Natural killer cell (primary cell): ENCODE measurements around the gene MFAP3L. TPM values are rescaled to one million over a fixed set of nuclear protein-coding genes. Genes with fewer than 3 reads are reported as not detected.
A peak's percentile ranks its signal among the peaks of the same experiment; 100 is the strongest.
"Not testable (repeated sequence)": the region's sequence is repeated elsewhere in the genome, so short reads cannot be mapped to it uniquely, and the experiment has no call there.

ENCODE experiments used
- ATAC-seq, 3 donors: fragments of 150-1000 bp in 2 of 3; fragments of 200-7000 bp in 1 of 3; cut with Tn5 transposase; 1 replicate in 1 of 3; 2 replicates in 2 of 3; pipeline ENCODE4 v1.10.0; 2021; ENCODE audit warnings: mild to moderate bottlenecking in 2 of 3, moderate library complexity in 2 of 3
- DNase-seq, 2 donors: peaks; one replicate each; pipeline versions ENCODE4 v3.0.0 to v3.0.0-alpha.2; 2013 to 2021; ENCODE audit warnings: mixed read lengths in 1 of 2
- H3K27ac ChIP-seq: one replicate; pipeline ENCODE4 v1.5.1; 2013; ENCODE audit warnings: mild to moderate bottlenecking, low read length
- H3K27me3 ChIP-seq: one replicate; pipeline ENCODE4 v1.6.1; 2013; ENCODE audit warnings: low read length; ENCODE audit not compliant: control insufficient read depth, insufficient read depth
- H3K36me3 ChIP-seq: one replicate; pipeline ENCODE4 v1.6.1; 2013; ENCODE audit warnings: low read length; ENCODE audit not compliant: control insufficient read depth, insufficient read depth
- H3K4me1 ChIP-seq: one replicate; pipeline ENCODE4 v1.6.1; 2013; ENCODE audit warnings: low read length; ENCODE audit not compliant: control insufficient read depth, insufficient read depth
- H3K4me3 ChIP-seq: one replicate; pipeline ENCODE4 v1.5.1; 2013; ENCODE audit warnings: low read length
- H3K9me3 ChIP-seq: one replicate; pipeline ENCODE4 v1.6.1; 2013; ENCODE audit warnings: low read length; ENCODE audit not compliant: control insufficient read depth, insufficient read depth
- H3K27ac Mint-ChIP-seq, 2 donors: one replicate each; pipeline ENCODE4 v1.8.0; 2022; ENCODE audit warnings: mild to moderate bottlenecking in 2 of 2, mixed read lengths in 2 of 2, moderate library complexity in 1 of 2
- H3K27me3 Mint-ChIP-seq, 2 donors: one replicate each; pipeline ENCODE4 v1.8.0; 2022; ENCODE audit warnings: low read depth in 2 of 2, mixed read lengths in 2 of 2
- H3K36me3 Mint-ChIP-seq: one replicate; pipeline ENCODE4 v1.8.0; 2022; ENCODE audit warnings: mixed read lengths
- H3K4me1 Mint-ChIP-seq, 2 donors: one replicate each; pipeline ENCODE4 v1.8.0; 2022; ENCODE audit warnings: mixed read lengths in 2 of 2
- H3K4me3 Mint-ChIP-seq: one replicate; pipeline ENCODE4 v1.8.0; 2022; ENCODE audit warnings: mild to moderate bottlenecking, moderate library complexity, mixed read lengths
- H3K9me3 Mint-ChIP-seq, 2 donors: one replicate each; pipeline ENCODE4 v1.8.0; 2022; ENCODE audit warnings: mixed read lengths in 2 of 2
- WGBS: methylation state at CpG from one replicate; pipeline ENCODE4 v1.1.7; 2013; ENCODE audit warnings: missing lambda C conversion rate; ENCODE audit not compliant: insufficient coverage; 5-methylcytosine and 5-hydroxymethylcytosine counted together
- intact Hi-C: fragments of 100-400 bp; cut with micrococcal nuclease; formaldehyde crosslinking; loops from one replicate; pipeline ENCODE4 v1.14.2; 2022
- total RNA-seq, 4 donors: library from RNA; stranded (reverse); fragments of 120-200 nt in 1 of 4; gene quantifications; one replicate each; pipeline versions ENCODE4 v1.2.3 to v1.2.4, GENCODE V29; 2013 to 2022
- TF ChIP-seq, protein P1 (sequence below): fragments of 200-600 bp; IDR thresholded peaks from one replicate; pipeline ENCODE4 v1.8.0; 2022; ENCODE audit warnings: antibody characterized with exemption

MFAP3L gene
- total RNA-seq, 3 donors from 2014 or later (not counting 1 experiment from before 2014, with no cell fraction given) = 2.8 to 5.6 (median 5.4) TPM

DNA sequence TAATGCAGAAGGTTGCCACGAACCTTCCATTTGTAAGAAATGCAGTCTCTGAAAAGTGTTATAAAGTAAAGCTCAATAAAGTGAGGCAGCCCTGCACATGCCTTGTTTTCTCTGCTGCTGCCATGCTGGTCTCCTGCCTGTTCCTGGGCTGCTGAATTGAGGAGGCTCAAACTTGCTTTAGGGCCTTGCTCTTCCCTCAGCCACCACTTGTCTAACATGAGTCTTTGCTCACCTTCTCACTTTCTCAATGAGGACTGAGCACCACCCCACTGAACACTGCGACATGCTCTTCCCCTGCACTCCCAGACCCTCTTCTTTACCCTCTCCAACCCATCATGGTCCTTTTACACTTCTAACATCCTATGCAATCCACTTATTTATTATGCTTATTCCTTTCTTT lies 25.2 kb upstream of the MFAP3L start:
- no peak for ATAC-seq
- H3K36me3 ChIP-seq = no peaks in the 10 kb centered on the region

DNA sequence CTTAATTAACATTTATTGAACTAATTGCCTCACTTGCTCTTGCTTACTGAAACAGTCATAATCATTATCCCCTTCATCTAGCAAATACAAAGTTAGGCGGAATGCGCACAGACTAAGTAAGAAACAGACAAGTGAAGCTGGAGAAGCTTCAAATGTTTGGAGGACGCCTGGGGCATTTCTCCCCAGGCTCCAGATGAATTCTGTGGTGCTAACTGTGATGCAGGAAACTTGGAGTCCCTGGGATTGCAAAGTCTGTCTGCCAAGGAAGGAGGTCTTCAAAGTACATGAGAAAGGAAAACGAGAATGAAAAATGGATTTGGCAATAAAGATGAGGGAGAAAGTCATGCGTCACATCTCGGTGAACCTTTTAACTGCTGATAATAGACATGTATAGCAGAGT lies 23.6 kb upstream of the MFAP3L start:
- TF ChIP-seq, protein P1, sequence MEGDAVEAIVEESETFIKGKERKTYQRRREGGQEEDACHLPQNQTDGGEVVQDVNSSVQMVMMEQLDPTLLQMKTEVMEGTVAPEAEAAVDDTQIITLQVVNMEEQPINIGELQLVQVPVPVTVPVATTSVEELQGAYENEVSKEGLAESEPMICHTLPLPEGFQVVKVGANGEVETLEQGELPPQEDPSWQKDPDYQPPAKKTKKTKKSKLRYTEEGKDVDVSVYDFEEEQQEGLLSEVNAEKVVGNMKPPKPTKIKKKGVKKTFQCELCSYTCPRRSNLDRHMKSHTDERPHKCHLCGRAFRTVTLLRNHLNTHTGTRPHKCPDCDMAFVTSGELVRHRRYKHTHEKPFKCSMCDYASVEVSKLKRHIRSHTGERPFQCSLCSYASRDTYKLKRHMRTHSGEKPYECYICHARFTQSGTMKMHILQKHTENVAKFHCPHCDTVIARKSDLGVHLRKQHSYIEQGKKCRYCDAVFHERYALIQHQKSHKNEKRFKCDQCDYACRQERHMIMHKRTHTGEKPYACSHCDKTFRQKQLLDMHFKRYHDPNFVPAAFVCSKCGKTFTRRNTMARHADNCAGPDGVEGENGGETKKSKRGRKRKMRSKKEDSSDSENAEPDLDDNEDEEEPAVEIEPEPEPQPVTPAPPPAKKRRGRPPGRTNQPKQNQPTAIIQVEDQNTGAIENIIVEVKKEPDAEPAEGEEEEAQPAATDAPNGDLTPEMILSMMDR = no peak
- intact Hi-C loops = loop anchor here (5.0 kb wide), 1 partner anchor 437 kb away; the partner anchor contains the start of gene NEK1
- H3K27ac Mint-ChIP-seq = no peak overlapping the region
- H3K4me1 Mint-ChIP-seq = no peaks in the 10 kb centered on the region
- Histone ChIP-seq H3K36me3 (no peaks in the 10 kb centered on the region), H3K4me1 (no peaks in the 10 kb centered on the region), H3K9me3 (no peaks in the 10 kb centered on the region), H3K27me3 (no peaks in the 10 kb centered on the region), H3K4me3 (no peak overlapping the region), H3K27ac (no peak overlapping the region)
- no peaks in the 10 kb centered on the region for H3K9me3 Mint-ChIP-seq
- 88% methylated on average over 6 of the region's 6 CpGs for WGBS
- no peak overlapping the region for H3K4me3 Mint-ChIP-seq
- peaks cover 5 to 12% of the 10 kb centered on the region in 2 donors for H3K27me3 Mint-ChIP-seq
- DNase-seq (no peak), ATAC-seq (no peak)
- no peaks in the 10 kb centered on the region for H3K36me3 Mint-ChIP-seq

More for the DNA sequence above, 25.2 kb upstream of the MFAP3L start:
- 78% methylated on average over 2 of the region's 2 CpGs for WGBS
- no peaks in the 10 kb centered on the region for H3K4me1 ChIP-seq
- Mint-ChIP-seq H3K36me3 (no peaks in the 10 kb centered on the region), H3K4me3 (no peak overlapping the region), H3K4me1 (no peaks in the 10 kb centered on the region), H3K27me3 (peaks cover 5 to 12% of the 10 kb centered on the region in 2 donors), H3K9me3 (no peaks in the 10 kb centered on the region), H3K27ac (no peak overlapping the region)
- intact Hi-C loops = no loop called here
- TF ChIP-seq, protein P1 = no peak
- no peaks in the 10 kb centered on the region for H3K9me3 ChIP-seq
- DNase-seq = no peak
- no peak overlapping the region for H3K27ac ChIP-seq
- H3K27me3 ChIP-seq = no peaks in the 10 kb centered on the region
- H3K4me3 ChIP-seq = no peak overlapping the region

DNA sequence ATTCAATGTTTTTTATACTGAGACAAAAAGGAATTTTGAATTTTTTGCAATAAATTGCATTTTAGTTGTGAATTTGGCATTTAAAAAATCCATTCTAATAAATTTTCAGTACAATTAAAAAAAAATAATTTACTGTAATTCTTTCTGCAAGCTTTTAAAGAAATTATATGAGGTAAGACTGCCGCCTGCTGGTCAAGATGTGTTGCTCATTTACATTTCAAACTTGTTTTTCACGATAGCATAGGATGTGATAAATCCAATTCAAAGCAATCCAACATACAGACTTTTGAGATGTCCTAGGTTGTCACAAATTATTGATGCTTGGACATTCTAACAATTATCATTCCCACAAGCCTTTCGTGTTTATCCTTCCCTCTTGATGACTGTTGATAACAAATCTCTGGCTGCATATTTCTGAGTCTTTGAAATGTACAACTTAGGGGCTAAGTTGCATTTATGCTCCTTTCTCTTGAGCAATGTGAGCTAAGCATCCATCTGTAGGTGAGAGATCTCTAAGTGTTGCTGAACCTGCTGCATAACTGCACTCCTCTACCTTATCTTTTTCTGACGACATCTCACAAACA lies 21.7 kb upstream of the MFAP3L start:
- Histone ChIP-seq H3K27ac (no peak overlapping the region), H3K9me3 (no peaks in the 10 kb centered on the region), H3K4me3 (no peak overlapping the region), H3K4me1 (no peaks in the 10 kb centered on the region), H3K36me3 (no peaks in the 10 kb centered on the region), H3K27me3 (no peaks in the 10 kb centered on the region)
- intact Hi-C loops = loop anchor here (1.0 to 5.0 kb wide), 2 partner anchors 238 to 436 kb away; partner anchors contain the start of gene NEK1
- TF ChIP-seq, protein P1 = peak; percentile 79
- Mint-ChIP-seq H3K9me3 (no peaks in the 10 kb centered on the region), H3K27me3 (peaks cover 5 to 10% of the 10 kb centered on the region in 2 donors), H3K4me1 (no peaks in the 10 kb centered on the region), H3K36me3 (no peaks in the 10 kb centered on the region), H3K4me3 (no peak overlapping the region), H3K27ac (no peak overlapping the region)
- peak; percentile 31 to 80 for DNase-seq
- 23% methylated on average over 4 of the region's 4 CpGs for WGBS
- ATAC-seq = peak; percentile 54 to 60 (median 55)

DNA sequence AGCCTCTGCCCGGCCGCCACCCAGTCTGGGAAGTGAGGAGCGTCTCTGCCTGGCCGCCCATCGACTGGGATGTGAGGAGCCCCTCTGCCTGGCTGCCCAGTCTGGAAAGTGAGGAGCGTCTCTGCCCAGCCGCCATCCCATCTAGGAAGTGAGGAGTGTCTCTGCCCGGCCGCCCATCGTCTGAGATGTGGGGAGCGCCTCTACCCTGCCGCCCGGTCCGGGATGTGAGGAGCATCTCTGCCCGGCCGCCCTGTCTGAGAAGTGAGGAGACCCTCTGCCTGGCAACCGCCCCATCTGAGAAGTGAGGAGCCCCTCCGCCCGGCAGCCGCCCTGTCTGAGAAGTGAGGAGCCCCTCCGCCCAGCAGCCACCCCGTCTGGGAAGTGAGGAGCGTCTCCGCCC lies 20.0 kb upstream of the MFAP3L start:
- intact Hi-C loops = loop anchor here (5.0 kb wide), 1 partner anchor 434 kb away; the partner anchor contains the start of gene NEK1
- not testable (repeated sequence) for H3K27ac Mint-ChIP-seq, H3K27ac ChIP-seq

More for the DNA sequence above, 20.0 kb upstream of the MFAP3L start:
- H3K4me3 ChIP-seq, H3K4me1 Mint-ChIP-seq, H3K9me3 ChIP-seq, H3K36me3 ChIP-seq, H3K27me3 Mint-ChIP-seq, DNase-seq, H3K4me3 Mint-ChIP-seq, H3K4me1 ChIP-seq, ATAC-seq, H3K27me3 ChIP-seq, H3K9me3 Mint-ChIP-seq, H3K36me3 Mint-ChIP-seq: not testable (repeated sequence)
- WGBS = 97% methylated on average over 16 of the region's 24 CpGs
